Measurements from ENCODE around the gene METTL25B.

DNA sequence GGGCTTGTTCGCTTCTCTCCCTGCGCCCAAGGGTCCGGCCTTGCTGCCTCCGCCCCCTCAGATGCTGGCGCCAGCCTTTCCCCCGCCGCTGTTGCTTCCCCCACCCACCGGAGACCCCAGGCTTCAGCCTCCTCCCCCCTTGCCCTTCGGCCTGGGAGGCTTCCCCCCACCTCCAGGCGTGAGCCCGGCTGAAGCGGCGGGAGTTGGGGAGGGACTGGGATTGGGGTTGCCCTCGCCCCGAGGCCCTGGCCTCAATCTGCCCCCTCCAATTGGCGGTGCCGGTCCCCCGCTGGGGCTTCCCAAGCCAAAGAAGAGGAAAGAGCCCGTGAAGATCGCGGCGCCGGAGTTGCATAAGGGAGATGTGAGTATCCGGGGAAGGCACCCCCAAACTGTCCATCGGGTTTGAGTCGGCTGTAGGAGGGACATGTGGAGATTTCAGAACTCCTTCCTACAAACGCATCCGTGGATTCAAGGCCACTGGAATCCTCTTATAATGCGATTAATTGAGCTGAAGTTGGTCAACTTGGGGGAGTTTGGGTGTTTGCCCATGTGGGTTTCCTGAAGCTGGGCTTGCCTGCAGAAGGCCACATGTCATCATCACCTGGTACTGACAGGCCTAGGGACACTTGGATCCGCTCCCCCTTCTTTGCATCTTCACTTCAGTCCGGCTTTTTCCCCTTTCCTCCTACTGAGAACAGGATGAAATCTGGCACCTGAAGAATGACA is 39.8 kb downstream of the METTL25B start:
- no peak for TF ChIP-seq CTCF (IDR thresholded peaks at IDR 0.05; ENCODE audit: low read depth, low read length)
- no peak for TF ChIP-seq EZH2phosphoT487 (IDR thresholded peaks at IDR 0.05; ENCODE audit: low read depth)
